NOMO-1 (cell line): ENCODE measurements around the gene NEMP2.
A peak's percentile ranks its signal among the peaks of the same experiment; 100 is the strongest.

Source experiments
- DNase-seq, 2 experiments: peaks; one replicate each; lab custom pipeline; 2025; ENCODE audit not compliant: unreplicated experiment in 2 of 2; lab: John Stamatoyannopoulos, UW

NEMP2 gene

GRCh38 chr2:190561094-190561493 is 26.6 kb upstream of the NEMP2 start:
- no peak for DNase-seq

GRCh38 chr2:190554357-190555006 is 20.0 kb upstream of the NEMP2 start:
- no peak for DNase-seq

GRCh38 chr2:190553254-190553653 is 18.7 kb upstream of the NEMP2 start:
- no peak for DNase-seq

- DNase-seq = peak; percentile 82 to 89
Measured at GRCh38 chr2:190551928-190552327, 17.4 kb upstream of the NEMP2 start.

- DNase-seq = no peak
Measured at GRCh38 chr2:190550137-190550536, 15.6 kb upstream of the NEMP2 start.

- DNase-seq = no peak
Measured at GRCh38 chr2:190547886-190548285, 13.4 kb upstream of the NEMP2 start.

GRCh38 chr2:190546734-190547133 is 12.2 kb upstream of the NEMP2 start:
- no peak for DNase-seq

- DNase-seq = no peak
Measured at GRCh38 chr2:190545555-190546385, 11.2 kb upstream of the NEMP2 start.

GRCh38 chr2:190545093-190545492 is 10.6 kb upstream of the NEMP2 start:
- DNase-seq = no peak

GRCh38 chr2:190540048-190540447 is 5.5 kb upstream of the NEMP2 start:
- no peak for DNase-seq

GRCh38 chr2:190538201-190538600 is 3.7 kb upstream of the NEMP2 start:
- DNase-seq = no peak

- DNase-seq = no peak
Measured at GRCh38 chr2:190537765-190538164, 3.2 kb upstream of the NEMP2 start.

GRCh38 chr2:190535586-190535985 is 1.1 kb upstream of the NEMP2 start:
- DNase-seq = no peak

- no peak for DNase-seq
Measured at GRCh38 chr2:190535121-190535439, 558 bp upstream of the NEMP2 start.

- DNase-seq = peak in 1 of 2 experiments; percentile 18
Measured at GRCh38 chr2:190533968-190534309, 583 bp downstream of the NEMP2 start.

GRCh38 chr2:190533175-190533967 is 1.2 kb downstream of the NEMP2 start:
- no peak for DNase-seq

GRCh38 chr2:190532581-190532980 is 1.9 kb downstream of the NEMP2 start:
- no peak for DNase-seq

- no peak for DNase-seq
Measured at GRCh38 chr2:190530248-190530900, 4.1 kb downstream of the NEMP2 start.

GRCh38 chr2:190529486-190530247 is 4.9 kb downstream of the NEMP2 start:
- peak in 1 of 2 experiments; percentile 20 for DNase-seq

GRCh38 chr2:190528521-190529001 is 6.0 kb downstream of the NEMP2 start:
- DNase-seq = peak; percentile 63 to 81
